ENCODE results near the gene ADGRB3.

DNA sequence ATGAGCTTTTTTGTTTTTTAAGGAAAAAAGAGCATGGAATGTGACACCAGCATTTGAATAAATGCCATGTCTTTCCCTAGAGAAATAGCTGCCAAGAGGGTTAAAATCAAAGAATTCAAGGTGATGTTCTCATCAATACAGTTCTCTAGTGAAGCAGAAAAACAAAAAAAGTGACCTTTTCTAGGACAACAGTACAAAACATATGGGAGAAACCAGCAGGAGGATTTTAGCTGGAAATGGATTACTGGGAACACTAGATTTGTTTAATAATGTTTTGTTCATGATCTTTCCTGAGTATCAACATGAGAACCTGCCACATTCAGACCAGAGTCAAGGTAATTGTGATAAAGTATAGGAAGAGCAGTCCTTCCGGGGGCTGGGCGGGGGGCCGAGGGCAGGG is 789.5 kb downstream of the ADGRB3 start:
- TF ChIP-seq EZH2 (optimal IDR thresholded peaks at IDR 0.05; ENCODE audit: low read depth, low read length), result no peak
- no peak for TF ChIP-seq CTCF (IDR thresholded peaks at IDR 0.05; ENCODE audit: low read length)
- no peak for TF ChIP-seq EZH2phosphoT487 (IDR thresholded peaks at IDR 0.05; ENCODE audit: low read length)
